PC-9 (cell line): ENCODE results near the gene HTRA1. TPM values are rescaled to one million over a fixed set of nuclear protein-coding genes. Genes with fewer than 3 reads are reported as not detected.

Source experiments
- BruUV-seq: library from RNA; stranded (reverse); fragments of 400-500 nt; replicated peaks from 2 replicates; lab custom pipeline; 2021; lab: Mats Ljungman, UMichigan
- CTCF ChIA-PET: fragments of 300-600 bp; sonication (Branson Sonifier 250); formaldehyde crosslinking; loops from one replicate; lab custom pipeline; 2022; ENCODE audit warnings: antibody characterized with exemption; lab: Charles Lee
- POLR2A ChIA-PET: fragments of 300-600 bp; sonication (Branson Sonifier 250); formaldehyde crosslinking; loops from one replicate; lab custom pipeline; 2022; ENCODE audit warnings: antibody characterized with exemption; ENCODE audit not compliant: unreplicated experiment; lab: Charles Lee
- DNase-seq, 2 experiments: peaks; one replicate each; pipeline versions ENCODE4 v3.0.0 to v3.0.0-alpha.2; 2015 to 2022; ENCODE audit warnings: mixed read lengths in 1 of 2
- H2AFZ ChIP-seq: fragments of 200-600 bp; sonication (generic); 2 replicates; pipeline ENCODE4 v1.8.1; 2017; ENCODE audit warnings: antibody characterized with exemption
- H3F3A ChIP-seq: fragments of 200-600 bp; sonication (generic); 2 replicates; pipeline ENCODE4 v1.8.1; 2017; ENCODE audit warnings: antibody characterized with exemption, mild to moderate bottlenecking, low read depth; ENCODE audit not compliant: insufficient read depth
- H3K27ac ChIP-seq: fragments of 200-600 bp; sonication (generic); 2 replicates; pipeline ENCODE4 v1.6.1; 2016; ENCODE audit warnings: mixed run types
- H3K27me3 ChIP-seq: fragments of 200-600 bp; sonication (generic); 2 replicates; pipeline ENCODE4 v1.6.1; 2016; ENCODE audit warnings: low read depth, mixed run types; ENCODE audit not compliant: insufficient read depth
- H3K36me3 ChIP-seq: fragments of 200-600 bp; sonication (generic); 2 replicates; pipeline ENCODE4 v1.6.1; 2016; ENCODE audit warnings: low read depth, mixed run types
- H3K4me1 ChIP-seq: fragments of 200-600 bp; sonication (generic); replicated peaks from 2 replicates; pipeline ENCODE4 v1.6.1; 2016; ENCODE audit warnings: mixed run types; ENCODE audit not compliant: insufficient read depth
- H3K4me2 ChIP-seq: fragments of 200-600 bp; sonication (generic); 2 replicates; pipeline ENCODE4 v1.6.1; 2017; ENCODE audit warnings: mixed run types
- H3K4me3 ChIP-seq: fragments of 200-600 bp; sonication (generic); 2 replicates; pipeline ENCODE4 v1.6.1; 2016; ENCODE audit warnings: mixed run types
- H3K79me2 ChIP-seq: fragments of 200-600 bp; sonication (generic); 2 replicates; pipeline ENCODE4 v1.6.1; 2017; ENCODE audit warnings: low read depth, mixed run types
- H3K9me2 ChIP-seq: fragments of 200-600 bp; sonication (generic); 2 replicates; pipeline ENCODE4 v1.8.1; 2017; ENCODE audit warnings: mild to moderate bottlenecking; ENCODE audit not compliant: insufficient read depth
- H3K9me3 ChIP-seq: fragments of 200-600 bp; sonication (generic); 2 replicates; pipeline ENCODE4 v1.8.1; 2016; ENCODE audit warnings: low read depth; ENCODE audit not compliant: insufficient read depth
- H4K20me1 ChIP-seq: fragments of 200-600 bp; sonication (generic); 2 replicates; pipeline ENCODE4 v1.8.1; 2017; ENCODE audit not compliant: insufficient read depth
- CTCF ChIP-seq: fragments of 200-600 bp; sonication (generic); conservative IDR thresholded peaks from 2 replicates; pipeline ENCODE4 v1.6.1; 2017; ENCODE audit warnings: mixed run types, antibody characterized with exemption, mild to moderate bottlenecking, moderate library complexity
- EZH2 ChIP-seq: fragments of 200-600 bp; sonication (generic); IDR thresholded peaks from 2 replicates; pipeline ENCODE4 v1.8.0; 2017; ENCODE audit warnings: antibody characterized with exemption, low read depth
- intact Hi-C: fragments of 100-400 bp; cut with micrococcal nuclease; formaldehyde crosslinking; loops from one replicate; pipeline ENCODE4 v1.10.0; 2022; ENCODE audit not compliant: unreplicated experiment
- total RNA-seq: library from RNA; stranded (reverse); gene quantifications from 2 replicates; pipeline ENCODE4 v1.2.3, GENCODE V29; 2021

The HTRA1 gene
- total RNA-seq, 1 experiment from 2014 or later: 18.0 TPM

- ChIA-PET POLR2A (no interaction called here), CTCF (no interaction called here)
- Histone ChIP-seq H3K4me3 (no peak overlapping the region), H3F3A (no peaks in the 10 kb centered on the region), H3K79me2 (no peaks in the 10 kb centered on the region), H3K9me2 (no peaks in the 10 kb centered on the region), H3K27me3 (no peaks in the 10 kb centered on the region), H3K27ac (no peak overlapping the region), H2AFZ (no peak overlapping the region), H3K4me1 (0 out of 2 replicates have a peak, but pooled peaks cover 13% of the 10 kb centered on the region), H3K9me3 (no peaks in the 10 kb centered on the region), H3K36me3 (no peaks in the 10 kb centered on the region), H3K4me2 (no peak overlapping the region), H4K20me1 (no peaks in the 10 kb centered on the region)
- TF ChIP-seq CTCF (no peak), EZH2 (no peak)
- BruUV-seq: no TSS peak
- no peak for DNase-seq
- intact Hi-C loops: no loop called here
These were observed 76.2 kb downstream of the HTRA1 start for GRCh38 chr10:122537545-122537944.

- DNase-seq: no peak
- Histone ChIP-seq H3K79me2 (no peaks in the 10 kb centered on the region), H3F3A (no peaks in the 10 kb centered on the region), H3K9me3 (no peaks in the 10 kb centered on the region), H3K4me3 (no peak overlapping the region), H3K27me3 (no peaks in the 10 kb centered on the region), H4K20me1 (no peaks in the 10 kb centered on the region), H3K4me1 (0 out of 2 replicates have a peak, but pooled peaks cover 13% of the 10 kb centered on the region), H2AFZ (no peak overlapping the region), H3K4me2 (0 out of 2 replicates have a peak overlapping the region, but pooled peaks have one; percentile 16), H3K27ac (no peak overlapping the region), H3K9me2 (no peaks in the 10 kb centered on the region), H3K36me3 (no peaks in the 10 kb centered on the region)
- intact Hi-C loops: no loop called here
- no TSS peak for BruUV-seq
- ChIA-PET POLR2A (no interaction called here), CTCF (no interaction called here)
- TF ChIP-seq EZH2 (no peak), CTCF (no peak)
These were observed 80.2 kb downstream of the HTRA1 start for GRCh38 chr10:122541541-122542002.

- Histone ChIP-seq H2AFZ (no peak overlapping the region), H4K20me1 (no peaks in the 10 kb centered on the region), H3K27me3 (no peaks in the 10 kb centered on the region), H3K79me2 (no peaks in the 10 kb centered on the region), H3F3A (no peaks in the 10 kb centered on the region), H3K4me3 (no peak overlapping the region), H3K4me1 (0 out of 2 replicates have a peak, but pooled peaks cover 13% of the 10 kb centered on the region), H3K9me2 (no peaks in the 10 kb centered on the region), H3K9me3 (no peaks in the 10 kb centered on the region), H3K27ac (no peak overlapping the region), H3K36me3 (no peaks in the 10 kb centered on the region), H3K4me2 (no peak overlapping the region)
- POLR2A ChIA-PET: no interaction called here
- CTCF ChIA-PET: no interaction called here
- no peak for TF ChIP-seq EZH2
- no peak for TF ChIP-seq CTCF
- BruUV-seq: no TSS peak
- DNase-seq: no peak
- intact Hi-C loops: no loop called here
These were observed 82.5 kb downstream of the HTRA1 start for GRCh38 chr10:122543676-122544445.
